ENCODE data around the gene DSCAML1. TPM values are rescaled to one million over a fixed set of nuclear protein-coding genes. Genes with fewer than 3 reads are reported as not detected.

Gene DSCAML1
- total RNA-seq, 1 donor from 2014 or later, result 0.02 TPM

GRCh38 chr11:117585631-117586030 is 211.4 kb downstream of the DSCAML1 start:
- Mint-ChIP-seq H3K4me1 (no peaks in the 10 kb centered on the region), H3K27me3 (peaks cover 4% of the 10 kb centered on the region)

GRCh38 chr11:117584056-117584830 is 212.8 kb downstream of the DSCAML1 start:
- H3K9me3 Mint-ChIP-seq, result no peaks in the 10 kb centered on the region
- H3K27me3 Mint-ChIP-seq, result peaks cover 4% of the 10 kb centered on the region
- intact Hi-C loops (cut with micrococcal nuclease), result no loop called here
- H3K36me3 Mint-ChIP-seq (ENCODE audit: low read depth), result no peaks in the 10 kb centered on the region
- no peak overlapping the region for H3K4me3 Mint-ChIP-seq
- H3K4me1 Mint-ChIP-seq, result no peaks in the 10 kb centered on the region
- H3K27ac Mint-ChIP-seq, result no peak overlapping the region
- no peak for DNase-seq

More at GRCh38 chr11:117585631-117586030, 211.4 kb downstream of the DSCAML1 start:
- H3K36me3 Mint-ChIP-seq (ENCODE audit: low read depth), result no peaks in the 10 kb centered on the region
- no peak for DNase-seq
- H3K4me3 Mint-ChIP-seq, result no peak overlapping the region
- no peak overlapping the region for H3K27ac Mint-ChIP-seq
- H3K9me3 Mint-ChIP-seq, result no peaks in the 10 kb centered on the region
- intact Hi-C loops (cut with micrococcal nuclease), result no loop called here

DNA sequence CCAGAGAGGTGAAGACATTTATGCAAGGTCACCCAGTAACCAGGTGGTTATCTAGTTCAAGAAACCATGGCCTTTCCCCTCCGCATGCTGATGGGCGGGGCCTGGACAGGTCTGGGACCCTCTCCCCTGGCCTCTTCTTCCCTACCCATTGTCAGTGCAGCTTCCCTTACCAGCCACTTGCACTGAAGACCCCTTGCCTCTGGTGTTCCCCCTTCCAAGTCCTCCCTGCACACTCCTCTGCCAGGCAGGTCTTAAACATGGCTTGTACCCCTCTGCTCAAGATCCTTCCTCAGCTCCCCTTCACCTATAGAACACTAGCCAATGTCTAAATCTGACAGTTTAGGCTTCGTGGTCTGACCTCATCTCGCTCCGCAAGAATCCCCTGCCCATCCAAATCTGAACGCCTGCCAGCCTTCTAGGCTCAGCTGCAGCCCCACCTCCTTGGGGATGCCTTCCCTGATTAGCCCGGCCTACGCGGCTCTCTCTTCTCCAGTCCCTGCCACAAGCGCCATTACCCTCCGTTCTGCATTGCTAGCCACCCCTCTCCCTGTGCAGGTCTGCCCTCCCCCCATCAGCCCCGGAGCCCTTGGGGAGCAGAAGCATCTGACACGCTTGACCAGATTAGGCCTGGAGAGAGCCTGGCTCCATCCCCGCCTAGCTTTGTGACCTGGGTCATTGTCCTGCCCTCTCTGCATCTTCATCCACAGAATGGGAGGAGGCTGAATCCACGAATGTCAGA is 213.8 kb downstream of the DSCAML1 start:
- no peaks in the 10 kb centered on the region for H3K9me3 Mint-ChIP-seq
- intact Hi-C loops (cut with micrococcal nuclease), result no loop called here
- DNase-seq, result no peak
- H3K36me3 Mint-ChIP-seq (ENCODE audit: low read depth), result no peaks in the 10 kb centered on the region
- H3K4me1 Mint-ChIP-seq, result no peaks in the 10 kb centered on the region
- H3K27ac Mint-ChIP-seq, result no peak overlapping the region
- peaks cover 4% of the 10 kb centered on the region for H3K27me3 Mint-ChIP-seq
- no peak overlapping the region for H3K4me3 Mint-ChIP-seq

DNA sequence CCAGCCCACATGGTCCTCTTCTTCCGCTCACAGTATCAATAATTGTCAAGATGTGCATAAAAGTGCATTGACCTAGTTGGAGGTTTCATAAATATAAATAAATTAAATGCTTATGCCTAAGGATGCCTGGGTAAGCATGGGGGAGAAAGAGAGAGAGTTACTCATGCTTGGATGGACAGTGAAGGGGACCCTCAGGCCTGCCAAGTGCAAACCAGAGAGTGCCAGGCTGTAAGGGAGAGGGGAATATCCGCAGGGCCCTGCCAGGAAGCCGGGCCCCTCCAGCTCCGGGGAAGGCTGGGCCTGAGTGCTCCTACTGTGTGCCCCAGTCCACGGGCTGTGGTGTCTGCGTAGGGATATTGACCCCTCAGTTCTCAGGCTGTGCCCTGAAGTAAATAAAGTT is 214.6 kb downstream of the DSCAML1 start:
- Mint-ChIP-seq H3K36me3 (ENCODE audit: low read depth) (no peaks in the 10 kb centered on the region), H3K27ac (no peak overlapping the region), H3K9me3 (no peaks in the 10 kb centered on the region), H3K27me3 (peaks cover 4% of the 10 kb centered on the region), H3K4me3 (no peak overlapping the region), H3K4me1 (no peaks in the 10 kb centered on the region)
- DNase-seq, result no peak
- intact Hi-C loops (cut with micrococcal nuclease), result no loop called here

DNA sequence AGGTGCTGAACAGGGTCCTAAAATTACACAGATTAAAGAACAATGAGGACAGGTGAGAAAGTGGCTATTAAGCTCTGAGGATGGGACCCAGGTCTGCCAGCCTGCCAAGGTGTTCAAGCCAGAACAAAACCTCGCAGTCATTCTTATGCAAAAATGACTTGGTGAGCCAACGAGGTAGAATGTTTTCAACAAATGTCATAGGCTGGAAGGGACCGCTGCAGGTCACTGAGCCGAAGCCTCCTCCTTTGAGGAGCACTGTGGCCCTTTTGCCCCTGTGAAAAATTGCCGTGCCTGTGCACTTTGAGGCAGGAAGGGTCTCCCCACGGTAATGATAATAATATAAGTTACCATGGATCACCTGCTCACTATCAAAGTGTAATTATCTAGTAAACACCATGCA is 216.2 kb downstream of the DSCAML1 start:
- H3K36me3 Mint-ChIP-seq (ENCODE audit: low read depth), result no peaks in the 10 kb centered on the region
- no peak overlapping the region for H3K4me3 Mint-ChIP-seq
- no peak for DNase-seq
- no peaks in the 10 kb centered on the region for H3K4me1 Mint-ChIP-seq
- peaks cover 3% of the 10 kb centered on the region for H3K27me3 Mint-ChIP-seq
- no peaks in the 10 kb centered on the region for H3K9me3 Mint-ChIP-seq
- H3K27ac Mint-ChIP-seq, result no peak overlapping the region
- intact Hi-C loops (cut with micrococcal nuclease), result no loop called here

- H3K9me3 Mint-ChIP-seq, result no peaks in the 10 kb centered on the region
- no peaks in the 10 kb centered on the region for H3K36me3 Mint-ChIP-seq (ENCODE audit: low read depth)
- no peaks in the 10 kb centered on the region for H3K4me1 Mint-ChIP-seq
- no peak overlapping the region for H3K27ac Mint-ChIP-seq
- intact Hi-C loops (cut with micrococcal nuclease), result no loop called here
- peaks cover 3% of the 10 kb centered on the region for H3K27me3 Mint-ChIP-seq
- no peak for DNase-seq
- H3K4me3 Mint-ChIP-seq, result no peak overlapping the region
Measured at GRCh38 chr11:117579161-117579560, 217.9 kb downstream of the DSCAML1 start.

DNA sequence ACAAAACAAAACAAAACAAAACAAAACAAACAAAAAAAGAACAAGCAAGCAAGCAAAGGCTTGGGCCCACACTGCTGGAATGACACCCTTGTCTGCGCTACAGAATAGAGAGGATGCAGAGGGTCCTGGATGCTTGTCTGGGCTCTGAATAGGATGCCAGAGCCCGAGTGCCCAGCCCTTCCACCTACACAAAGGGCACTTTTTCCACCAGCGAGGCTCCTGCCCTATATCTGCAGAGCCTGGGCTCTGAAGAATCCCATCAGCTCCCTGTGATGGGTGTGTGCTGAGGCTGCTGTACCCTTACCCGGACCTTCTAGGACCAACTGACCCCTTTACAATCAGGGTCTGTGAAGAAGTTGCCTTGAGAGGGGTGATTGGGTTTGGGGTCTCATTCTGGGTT is 221.2 kb downstream of the DSCAML1 start:
- DNase-seq, result no peak
- Mint-ChIP-seq H3K4me3 (no peak overlapping the region), H3K9me3 (no peaks in the 10 kb centered on the region), H3K4me1 (no peaks in the 10 kb centered on the region), H3K36me3 (ENCODE audit: low read depth) (no peaks in the 10 kb centered on the region), H3K27me3 (no peaks in the 10 kb centered on the region), H3K27ac (no peak overlapping the region)
- intact Hi-C loops (cut with micrococcal nuclease), result no loop called here

DNA sequence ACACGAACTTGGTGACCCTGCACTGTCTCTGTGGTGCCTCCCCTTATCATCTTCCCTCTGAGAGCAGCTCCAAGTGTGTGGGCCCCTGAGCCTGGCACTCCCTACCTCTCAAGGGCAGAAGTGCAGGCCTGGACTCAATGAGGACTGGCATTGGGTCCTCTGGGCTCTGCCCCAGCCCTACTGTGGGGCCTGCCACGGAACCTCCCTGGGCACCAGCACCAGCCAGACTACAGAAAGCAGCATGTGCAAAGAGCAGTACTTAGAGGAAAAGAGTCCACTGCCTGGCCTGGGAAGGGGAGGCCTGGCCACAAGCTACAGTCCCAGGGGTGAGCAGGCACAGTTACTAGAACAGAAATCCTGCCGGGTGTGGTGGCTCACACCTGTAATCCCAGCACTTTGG is 222.5 kb downstream of the DSCAML1 start:
- H3K36me3 Mint-ChIP-seq (ENCODE audit: low read depth), result no peaks in the 10 kb centered on the region
- DNase-seq, result no peak
- peaks cover 3% of the 10 kb centered on the region for H3K27me3 Mint-ChIP-seq

DNA sequence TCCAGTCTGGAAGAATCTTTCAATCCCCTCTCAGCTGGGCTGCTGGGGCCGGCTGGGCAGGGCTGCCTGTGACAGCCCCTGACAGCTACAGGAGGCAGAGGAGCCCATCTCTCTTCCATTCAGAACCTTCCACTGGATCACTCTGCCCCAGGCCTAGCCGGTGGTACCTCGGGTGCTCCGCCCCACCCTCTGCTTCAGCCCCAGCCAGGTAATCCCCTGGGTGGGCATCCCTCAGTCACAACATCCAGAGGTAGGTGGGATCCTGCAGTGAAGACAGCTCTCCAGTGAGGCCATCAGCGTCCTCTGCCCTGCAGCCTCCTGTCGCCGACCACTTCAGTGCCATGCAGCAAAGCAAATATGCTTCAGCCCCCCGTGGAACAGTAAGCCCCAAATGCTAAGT is 223.7 kb downstream of the DSCAML1 start:
- Mint-ChIP-seq H3K36me3 (ENCODE audit: low read depth) (no peaks in the 10 kb centered on the region), H3K27ac (no peak overlapping the region), H3K27me3 (peaks cover 3% of the 10 kb centered on the region), H3K9me3 (no peaks in the 10 kb centered on the region), H3K4me1 (no peaks in the 10 kb centered on the region), H3K4me3 (no peak overlapping the region)
- intact Hi-C loops (cut with micrococcal nuclease), result no loop called here
- no peak for DNase-seq

More for the DNA sequence above, 222.5 kb downstream of the DSCAML1 start:
- H3K27ac Mint-ChIP-seq, result no peak overlapping the region
- intact Hi-C loops (cut with micrococcal nuclease), result no loop called here
- no peaks in the 10 kb centered on the region for H3K9me3 Mint-ChIP-seq
- H3K4me1 Mint-ChIP-seq, result no peaks in the 10 kb centered on the region
- H3K4me3 Mint-ChIP-seq, result no peak overlapping the region

GRCh38 chr11:117572671-117573070 is 224.3 kb downstream of the DSCAML1 start:
- H3K4me3 Mint-ChIP-seq, result no peak overlapping the region
- no peaks in the 10 kb centered on the region for H3K36me3 Mint-ChIP-seq (ENCODE audit: low read depth)
- no peak overlapping the region for H3K27ac Mint-ChIP-seq
- no peaks in the 10 kb centered on the region for H3K4me1 Mint-ChIP-seq
- no peak for DNase-seq
- intact Hi-C loops (cut with micrococcal nuclease), result no loop called here
- H3K9me3 Mint-ChIP-seq, result no peaks in the 10 kb centered on the region
- peaks cover 3% of the 10 kb centered on the region for H3K27me3 Mint-ChIP-seq

GRCh38 chr11:117572129-117572528 is 224.9 kb downstream of the DSCAML1 start:
- H3K27me3 Mint-ChIP-seq, result peaks cover 3% of the 10 kb centered on the region
- DNase-seq, result no peak
- H3K4me1 Mint-ChIP-seq, result no peaks in the 10 kb centered on the region
- H3K27ac Mint-ChIP-seq, result no peak overlapping the region
- H3K4me3 Mint-ChIP-seq, result no peak overlapping the region
- no peaks in the 10 kb centered on the region for H3K9me3 Mint-ChIP-seq
- intact Hi-C loops (cut with micrococcal nuclease), result no loop called here
- no peaks in the 10 kb centered on the region for H3K36me3 Mint-ChIP-seq (ENCODE audit: low read depth)

DNA sequence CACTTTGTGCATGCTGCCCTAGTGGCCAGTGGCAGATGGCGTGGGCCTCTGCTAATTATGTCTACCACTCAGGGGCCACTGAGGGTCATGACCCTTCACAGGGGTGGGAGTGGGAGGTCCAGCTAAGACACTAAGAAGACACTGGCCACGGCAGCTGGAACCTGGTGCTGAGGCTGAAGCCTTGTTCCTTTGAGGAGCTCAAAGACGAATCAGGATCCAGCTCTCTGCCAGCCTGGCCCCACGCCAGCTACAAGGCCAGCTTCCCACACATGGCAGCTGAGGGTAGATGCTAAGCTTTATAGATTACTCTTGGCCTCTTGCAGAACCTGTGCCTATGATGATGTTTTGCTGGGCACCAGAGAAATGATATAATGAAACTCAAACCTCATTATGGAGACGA is 226.3 kb downstream of the DSCAML1 start:
- Mint-ChIP-seq H3K4me1 (no peaks in the 10 kb centered on the region), H3K36me3 (ENCODE audit: low read depth) (no peaks in the 10 kb centered on the region), H3K4me3 (no peak overlapping the region), H3K27me3 (peaks cover 3% of the 10 kb centered on the region), H3K27ac (no peak overlapping the region), H3K9me3 (no peaks in the 10 kb centered on the region)
- DNase-seq, result no peak
- intact Hi-C loops (cut with micrococcal nuclease), result no loop called here

GRCh38 chr11:117569911-117570310 is 227.1 kb downstream of the DSCAML1 start:
- intact Hi-C loops (cut with micrococcal nuclease), result no loop called here
- Mint-ChIP-seq H3K4me1 (no peaks in the 10 kb centered on the region), H3K36me3 (ENCODE audit: low read depth) (no peaks in the 10 kb centered on the region)

DNA sequence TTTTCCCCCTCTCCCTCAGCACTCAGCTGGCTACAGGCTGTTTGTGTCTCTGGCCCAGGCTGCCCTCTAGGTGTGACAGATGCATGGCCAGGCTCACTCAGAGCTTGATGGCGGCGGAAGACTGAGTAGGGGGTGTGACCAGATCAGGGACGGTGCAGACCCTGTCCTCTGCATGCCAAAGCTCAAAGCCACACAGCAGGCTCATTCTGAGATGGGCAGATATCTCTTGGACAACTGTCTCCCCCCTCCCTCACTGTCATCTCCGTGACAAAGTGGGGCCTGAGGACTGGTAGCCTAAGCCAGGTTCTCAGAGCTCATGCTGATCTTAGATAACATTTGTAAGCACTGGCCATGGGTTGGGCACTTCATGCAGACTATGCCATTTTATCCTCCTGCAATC is 231.3 kb downstream of the DSCAML1 start:
- Mint-ChIP-seq H3K4me1 (no peaks in the 10 kb centered on the region), H3K36me3 (ENCODE audit: low read depth) (no peaks in the 10 kb centered on the region), H3K27me3 (peaks cover 3% of the 10 kb centered on the region), H3K27ac (no peak overlapping the region), H3K4me3 (no peak overlapping the region), H3K9me3 (no peaks in the 10 kb centered on the region)
- no peak for DNase-seq
- intact Hi-C loops (cut with micrococcal nuclease), result no loop called here

More at GRCh38 chr11:117569911-117570310, 227.1 kb downstream of the DSCAML1 start:
- H3K27ac Mint-ChIP-seq, result no peak overlapping the region
- no peak for DNase-seq
- peaks cover 3% of the 10 kb centered on the region for H3K27me3 Mint-ChIP-seq
- no peaks in the 10 kb centered on the region for H3K9me3 Mint-ChIP-seq
- H3K4me3 Mint-ChIP-seq, result no peak overlapping the region

Data from activated CD4-positive, alpha-beta T cell treated with anti-CD3 and anti-CD28 coated beads, Interleukin-2, amount 10 ng/mL, durations not matched to agents 24 days and 14 days (primary cell).